Endothelial cell of hepatic sinusoid (primary cell): Measurements from ENCODE around the gene LAMC3.

Source experiments
- in situ Hi-C: cut with HindIII; loops from 2 replicates; pipeline ENCODE4 v1.10.0; 2017; ENCODE audit warnings: low sequenced_read_pairs

Gene LAMC3

GRCh38 chr9:131010482-131011273 lies 1.7 kb downstream of the LAMC3 start:
- in situ Hi-C loops: no loop called here

- in situ Hi-C loops: no loop called here
These were observed 2.5 kb downstream of the LAMC3 start for GRCh38 chr9:131011274-131012022.

- in situ Hi-C loops: no loop called here
These were observed 3.0 kb downstream of the LAMC3 start for GRCh38 chr9:131012023-131012334.

- in situ Hi-C loops: no loop called here
These were observed 3.5 kb downstream of the LAMC3 start for GRCh38 chr9:131012396-131012917.

GRCh38 chr9:131013015-131013755 lies 4.2 kb downstream of the LAMC3 start:
- in situ Hi-C loops: no loop called here

- in situ Hi-C loops: no loop called here
These were observed 5.0 kb downstream of the LAMC3 start for GRCh38 chr9:131013771-131014676.

GRCh38 chr9:131015112-131015511 lies 6.1 kb downstream of the LAMC3 start:
- in situ Hi-C loops: no loop called here

- in situ Hi-C loops: no loop called here
These were observed 7.0 kb downstream of the LAMC3 start for GRCh38 chr9:131015876-131016397.

- in situ Hi-C loops: no loop called here
These were observed 8.1 kb downstream of the LAMC3 start for GRCh38 chr9:131017067-131017466.

- in situ Hi-C loops: no loop called here
These were observed 9.6 kb downstream of the LAMC3 start for GRCh38 chr9:131018621-131019020.

GRCh38 chr9:131019388-131020239 lies 10.6 kb downstream of the LAMC3 start:
- in situ Hi-C loops: no loop called here

GRCh38 chr9:131020388-131020787 lies 11.4 kb downstream of the LAMC3 start:
- in situ Hi-C loops: no loop called here

GRCh38 chr9:131020862-131021261 lies 11.9 kb downstream of the LAMC3 start:
- in situ Hi-C loops: no loop called here

GRCh38 chr9:131021785-131022184 lies 12.8 kb downstream of the LAMC3 start:
- in situ Hi-C loops: no loop called here

- in situ Hi-C loops: no loop called here
These were observed 16.2 kb downstream of the LAMC3 start for GRCh38 chr9:131024978-131025868.

GRCh38 chr9:131025953-131026858 lies 17.2 kb downstream of the LAMC3 start:
- in situ Hi-C loops: no loop called here
